Esophagus muscularis mucosa (tissue), 4 donors: ENCODE data around the gene LGR4.

Experiments
- CTCF ChIP-seq, 3 experiments: fragments of 200-600 bp in 2 of 3; fragments of 450-650 bp in 1 of 3; sonication (generic) in 2 of 3; IDR thresholded peaks; one replicate each; pipeline ENCODE4 v1.5.1; 2017 to 2019; ENCODE audit warnings: antibody characterized with exemption in 3 of 3, mild to moderate bottlenecking in 2 of 3, moderate library complexity in 1 of 3
- EP300 ChIP-seq: sonication (generic); formaldehyde crosslinking; IDR thresholded peaks from one replicate; pipeline ENCODE4 v1.6.1; 2017; ENCODE audit warnings: antibody characterized with exemption
- POLR2A ChIP-seq: fragments of 450-650 bp; IDR thresholded peaks from one replicate; pipeline ENCODE4 v1.6.1; 2017; ENCODE audit warnings: antibody characterized with exemption, moderate library complexity, mild to moderate bottlenecking, low read depth

DNA sequence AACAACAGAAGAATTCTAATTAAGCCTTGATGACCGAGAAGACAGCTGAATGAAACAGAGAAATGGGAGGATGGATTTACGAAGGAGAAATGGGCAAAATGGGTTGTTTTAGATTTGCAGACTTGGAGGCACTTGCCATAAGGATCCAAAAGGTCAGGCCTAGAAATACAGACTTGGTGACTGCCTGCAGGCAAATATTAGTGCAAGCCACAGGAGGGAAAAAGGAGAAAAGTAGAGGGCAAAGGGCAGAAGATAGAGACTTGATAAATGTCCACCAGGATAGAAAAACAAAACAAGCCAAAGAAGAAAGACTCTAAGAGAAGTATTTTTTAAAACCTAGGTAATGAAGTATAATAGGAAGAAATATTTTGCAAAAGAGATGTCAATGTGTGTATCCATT, 122.7 kb downstream of the LGR4 start:
- TF ChIP-seq CTCF (IDR thresholded peaks at IDR 0.05) (no peak), EP300 (no peak), POLR2A (no peak)
